GM12878 (cell line): Measurements from ENCODE around the gene CHST13. TPM values are rescaled to one million over a fixed set of nuclear protein-coding genes. Genes with fewer than 3 reads are reported as not detected.
"Not testable (repeated sequence)": the region's sequence is repeated elsewhere in the genome, so short reads cannot be mapped to it uniquely, and the experiment has no call there.

ENCODE experiments used
- ATAC-seq: fragments of 200-7000 bp; cut with Tn5 transposase; 3 replicates; pipeline ENCODE4 v1.9.1; 2020; ENCODE audit warnings: mild to moderate bottlenecking, moderate library complexity
- BruUV-seq: library from RNA; stranded (reverse); fragments of 400-500 nt; replicated peaks from 2 replicates; lab custom pipeline; 2021; lab: Mats Ljungman, UMichigan
- CTCF ChIA-PET: fragments of 300-600 bp; sonication (Branson Sonifier 250); formaldehyde crosslinking; extraction: SDS; loops from one replicate; lab custom pipeline; 2021; ENCODE audit warnings: inconsistent platforms; lab: Yijun Ruan, JAX
- POLR2A ChIA-PET: fragments of 350-600 bp; formaldehyde crosslinking; extraction: SDS; loops from one replicate; lab custom pipeline; 2021; ENCODE audit warnings: inconsistent platforms; lab: Charles Lee
- RAD21 ChIA-PET: fragments of 300-600 bp; sonication (Branson Sonifier 250); formaldehyde crosslinking; loops from one replicate; lab custom pipeline; 2023; ENCODE audit warnings: antibody characterized with exemption; ENCODE audit not compliant: unreplicated experiment; lab: Charles Lee
- SMC1A ChIA-PET: fragments of 300-600 bp; sonication (Branson Sonifier 250); formaldehyde crosslinking; loops from one replicate; lab custom pipeline; 2023; ENCODE audit not compliant: unreplicated experiment, uncharacterized antibody; lab: Charles Lee
- DNase-seq: peaks from one replicate; pipeline ENCODE4 v3.0.0-alpha.2; 2011; ENCODE audit warnings: low read depth, low spot score
- FAIRE-seq: peaks from 3 replicates; lab custom pipeline; 2011; peaks lifted over from hg19 to GRCh38; lab: Jason Lieb, UNC
- H2AFZ ChIP-seq: 2 replicates; pipeline ENCODE4 v1.6.0; 2011; ENCODE audit warnings: low read depth, low read length, control low read depth; ENCODE audit not compliant: control insufficient read depth
- H3K27ac ChIP-seq: 2 replicates; pipeline ENCODE4 v1.5.1; 2011; ENCODE audit warnings: control low read depth; ENCODE audit not compliant: control insufficient read depth, insufficient read depth
- H3K27me3 ChIP-seq, 2 experiments: replicated peaks in 1 of 2; 2 replicates each; pipeline versions ENCODE4 v1.6.0 to v1.6.1; 2011; ENCODE audit warnings: low read length in 1 of 2; ENCODE audit not compliant: control insufficient read depth in 2 of 2, insufficient read depth in 2 of 2
- H3K36me3 ChIP-seq, 2 experiments: 2 replicates each; pipeline ENCODE4 v1.5.1; 2011; ENCODE audit warnings: low read length in 1 of 2; ENCODE audit not compliant: control insufficient read depth in 2 of 2, insufficient read depth in 2 of 2
- H3K4me1 ChIP-seq: 2 replicates; pipeline ENCODE4 v1.6.1; 2011; ENCODE audit warnings: mild to moderate bottlenecking, low read length, moderate library complexity, mixed read lengths; ENCODE audit not compliant: control insufficient read depth, insufficient read depth
- H3K4me2 ChIP-seq: 2 replicates; pipeline ENCODE4 v1.6.0; 2011; ENCODE audit warnings: control low read depth; ENCODE audit not compliant: control insufficient read depth, insufficient read depth
- H3K4me3 ChIP-seq: fragments of 200-600 bp; sonication (generic); 2 replicates; pipeline ENCODE4 v1.5.1; 2016
- H3K79me2 ChIP-seq: 2 replicates; pipeline ENCODE4 v1.6.0; 2011; ENCODE audit warnings: low read length; ENCODE audit not compliant: control insufficient read depth, insufficient read depth
- H3K9ac ChIP-seq: 2 replicates; pipeline ENCODE4 v1.8.0; 2011; ENCODE audit warnings: low read length, control low read depth, mixed read lengths; ENCODE audit not compliant: control insufficient read depth, insufficient read depth
- H3K9me3 ChIP-seq: replicated peaks from 3 replicates; pipeline ENCODE4 v1.5.1; 2011; ENCODE audit warnings: mild to moderate bottlenecking, low read length; ENCODE audit not compliant: control insufficient read depth, insufficient read depth
- H4K20me1 ChIP-seq: 2 replicates; pipeline ENCODE4 v1.6.0; 2011; ENCODE audit not compliant: control insufficient read depth, insufficient read depth
- JUNB ChIP-seq: IDR thresholded peaks from 2 replicates; pipeline ENCODE4 v1.6.1; 2016; ENCODE audit warnings: antibody characterized with exemption, mild to moderate bottlenecking
- whole genome bisulfite sequencing: methylation state at CpG from one replicate; pipeline ENCODE4 v1.1.6; 2016; ENCODE audit warnings: low lambda C conversion rate; ENCODE audit not compliant: insufficient replicate concordance, insufficient coverage; ENCODE audit errors: missing lambda C conversion rate; 5-methylcytosine and 5-hydroxymethylcytosine counted together
- in situ Hi-C: fragments of 300-500 bp; cut with MboI; formaldehyde crosslinking; loops from 9 replicates; pipeline ENCODE4 v1.14.3; 2018; ENCODE audit warnings: mixed read lengths
- intact Hi-C: fragments of 100-400 bp; cut with micrococcal nuclease; formaldehyde crosslinking; loops from one replicate; pipeline ENCODE4 v1.14.2; 2022; ENCODE audit not compliant: unreplicated experiment
- polyA plus RNA-seq, 11 experiments: library from polyadenylated mRNA; depleted of rRNA in 4 of 11; unstranded in 6 of 11; stranded (reverse) in 5 of 11; fragments of >200 nt; fragmentation: Nextera tagmentation in 4 of 11; fragmentation: Illumina TruSeq in 1 of 11; extraction: Ambion mirVana in 4 of 11; extraction: Trizol in 1 of 11; gene quantifications; 1 replicate in 1 of 11; 2 replicates in 10 of 11; pipeline versions ENCODE4 v1.2.1 to v1.2.3, GENCODE V29; 2011 to 2016; ENCODE audit warnings: inconsistent platforms in 2 of 11, missing spikeins in 2 of 11, low read depth in 1 of 11
- small RNA-seq: library from RNA; depleted of rRNA; stranded (forward); fragments of <200 nt; gene quantifications from one replicate; pipeline ENCODE3, GENCODE V24; 2014
- total RNA-seq, 4 experiments: library from RNA; depleted of rRNA in 3 of 4; stranded (reverse); fragments of >200 nt in 3 of 4; fragmentation: Illumina TruSeq in 1 of 4; extraction: Trizol in 1 of 4; gene quantifications; 2 replicates each; pipeline versions ENCODE4 v1.2.1 to v1.2.3, GENCODE V29; 2013 to 2021
- TF ChIP-seq, protein P1 (sequence below), 3 experiments: IDR thresholded peaks in 2 of 3; conservative IDR thresholded peaks in 1 of 3; 2 replicates each; pipeline ENCODE4 v1.5.1; 2011; ENCODE audit warnings: low read depth in 3 of 3, low read length in 3 of 3, mild to moderate bottlenecking in 3 of 3, control low read depth in 2 of 3, moderate library complexity in 2 of 3, inconsistent platforms in 1 of 3, mixed read lengths in 1 of 3; ENCODE audit not compliant: control insufficient read depth in 2 of 3, insufficient read depth in 1 of 3; ENCODE audit errors: extremely low read depth in 1 of 3

The CHST13 gene
- total and polyA plus RNA-seq, 10 of the 15 experiments (the other 5 are each of a cell fraction or from before 2014, with no cell fraction given) = not detected

DNA sequence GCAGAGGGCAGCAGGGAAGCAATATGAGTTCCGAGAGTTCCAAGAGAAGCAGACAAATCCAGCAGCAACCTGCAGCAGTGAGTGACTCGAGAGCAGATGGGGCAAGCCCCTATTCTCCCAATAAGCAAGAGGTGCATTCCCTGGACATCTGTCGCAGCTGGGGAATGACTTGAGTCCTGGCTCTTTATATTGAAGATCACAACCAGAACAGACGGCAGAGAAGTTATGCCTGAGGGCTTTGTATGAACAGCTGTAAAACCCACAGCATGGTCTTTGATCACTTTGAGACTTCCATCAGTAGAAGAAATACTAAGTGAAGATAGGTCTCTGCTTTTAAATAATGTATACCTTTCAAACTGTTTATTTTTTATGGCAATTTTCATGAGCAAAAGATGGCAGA lies 58.4 kb downstream of the CHST13 start:
- ChIA-PET POLR2A (no interaction called here), CTCF (no interaction called here), SMC1A (no interaction called here), RAD21 (no interaction called here)
- Histone ChIP-seq H3K9me3 (no peaks in the 10 kb centered on the region), H3K4me3 (no peak overlapping the region), H2AFZ (no peak overlapping the region), H3K79me2 (no peaks in the 10 kb centered on the region), H3K27ac (no peak overlapping the region), H3K4me2 (no peak overlapping the region), H4K20me1 (no peaks in the 10 kb centered on the region), H3K36me3 (no peaks in the 10 kb centered on the region), H3K4me1 (no peaks in the 10 kb centered on the region), H3K9ac (no peak overlapping the region), H3K27me3 (peaks cover 2 to 3% of the 10 kb centered on the region in 2 experiments; a peak in 2 of 4 replicates)
- TF ChIP-seq, protein P1, sequence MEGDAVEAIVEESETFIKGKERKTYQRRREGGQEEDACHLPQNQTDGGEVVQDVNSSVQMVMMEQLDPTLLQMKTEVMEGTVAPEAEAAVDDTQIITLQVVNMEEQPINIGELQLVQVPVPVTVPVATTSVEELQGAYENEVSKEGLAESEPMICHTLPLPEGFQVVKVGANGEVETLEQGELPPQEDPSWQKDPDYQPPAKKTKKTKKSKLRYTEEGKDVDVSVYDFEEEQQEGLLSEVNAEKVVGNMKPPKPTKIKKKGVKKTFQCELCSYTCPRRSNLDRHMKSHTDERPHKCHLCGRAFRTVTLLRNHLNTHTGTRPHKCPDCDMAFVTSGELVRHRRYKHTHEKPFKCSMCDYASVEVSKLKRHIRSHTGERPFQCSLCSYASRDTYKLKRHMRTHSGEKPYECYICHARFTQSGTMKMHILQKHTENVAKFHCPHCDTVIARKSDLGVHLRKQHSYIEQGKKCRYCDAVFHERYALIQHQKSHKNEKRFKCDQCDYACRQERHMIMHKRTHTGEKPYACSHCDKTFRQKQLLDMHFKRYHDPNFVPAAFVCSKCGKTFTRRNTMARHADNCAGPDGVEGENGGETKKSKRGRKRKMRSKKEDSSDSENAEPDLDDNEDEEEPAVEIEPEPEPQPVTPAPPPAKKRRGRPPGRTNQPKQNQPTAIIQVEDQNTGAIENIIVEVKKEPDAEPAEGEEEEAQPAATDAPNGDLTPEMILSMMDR (IDR thresholded peaks at IDR 0.05 in 2 of 3, conservative IDR thresholded peaks at IDR 0.05 in 1 of 3; ENCODE audit: control insufficient read depth in 2 of 3, extremely low read depth in 1 of 3, insufficient read depth in 1 of 3, low read depth in 3 of 3, low read length in 3 of 3) = no peak
- TF ChIP-seq JUNB = no peak
- no TSS peak for BruUV-seq
- in situ Hi-C loops = no loop called here
- ATAC-seq (no peak), DNase-seq (no peak), FAIRE-seq (no peak)
- 33% methylated on average over 4 of the region's 4 CpGs for WGBS
- intact Hi-C loops = no loop called here

DNA sequence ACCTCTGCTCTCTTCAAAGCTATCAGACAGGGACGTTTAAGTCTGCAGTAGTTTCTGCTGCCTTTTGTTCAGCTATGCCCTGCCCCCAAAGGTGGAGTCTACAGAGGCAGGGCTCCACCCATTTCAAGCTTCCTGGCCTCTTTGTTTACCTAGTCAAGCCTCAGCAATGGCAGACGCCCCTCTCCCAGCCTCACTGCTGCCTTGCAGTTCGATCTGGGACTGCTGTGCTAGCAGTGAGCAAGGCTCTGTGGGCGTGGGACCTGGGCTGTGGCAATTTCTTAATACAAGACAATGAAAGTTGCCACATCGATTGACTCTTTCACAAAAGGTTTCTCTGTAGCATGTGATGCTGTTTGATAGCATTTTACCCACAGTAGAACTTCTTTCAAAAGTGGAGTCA lies 67.6 kb downstream of the CHST13 start:
- SMC1A ChIA-PET, POLR2A ChIA-PET, RAD21 ChIA-PET, H3K27me3 ChIP-seq, H4K20me1 ChIP-seq, H3K27ac ChIP-seq, ATAC-seq, BruUV-seq, H3K9ac ChIP-seq, FAIRE-seq, intact Hi-C loops, H3K9me3 ChIP-seq, H2AFZ ChIP-seq, H3K79me2 ChIP-seq, H3K4me2 ChIP-seq, H3K4me3 ChIP-seq, H3K36me3 ChIP-seq, H3K4me1 ChIP-seq, DNase-seq, in situ Hi-C loops: not testable (repeated sequence)
- 14% methylated on average over 5 of the region's 5 CpGs for WGBS
- CTCF ChIA-PET = interaction anchor here (0.7 kb wide), 1 partner anchor 237 kb away, joined by 3 read pairs; no protein-coding TSS in a partner anchor

Small RNA genes within 50 kb of the gene (small RNA-seq; reads per million reads assigned to genes)
- gene RNA5SP138 = 0.16 reads per million

Other genes starting within 250 kb of the CHST13 start
- gene KLF15, start 166.7 kb upstream of the CHST13 start, total RNA-seq (2014; rRNA removed) = not detected in 2 replicates
- gene KLF15, start 166.7 kb upstream of the CHST13 start, total RNA-seq (2014; rRNA removed; fragmentation: Illumina TruSeq; extraction: Trizol) = not detected in 2 replicates
- gene KLF15, start 166.7 kb upstream of the CHST13 start, total RNA-seq (2021) = 0.15 TPM in 1 of 2 replicates, not detected in the other
- gene KLF15, start 166.7 kb upstream of the CHST13 start, polyA plus RNA-seq (2011; rRNA removed) = not detected in 2 replicates
- gene KLF15, start 166.7 kb upstream of the CHST13 start, polyA plus RNA-seq (2014; fragmentation: Illumina TruSeq; extraction: Trizol) = not detected in 2 replicates
- not detected for gene KLF15, start 166.7 kb upstream of the CHST13 start, polyA plus RNA-seq (2014; fragmentation: Nextera tagmentation; extraction: Ambion mirVana)
- gene KLF15, start 166.7 kb upstream of the CHST13 start, polyA plus RNA-seq (2014; rRNA removed) = not detected in 2 replicates
- not detected for gene KLF15, start 166.7 kb upstream of the CHST13 start, polyA plus RNA-seq (2016; fragmentation: Nextera tagmentation; extraction: Ambion mirVana)
- not detected in 2 replicates for gene CFAP100, start 129.2 kb upstream of the CHST13 start, total RNA-seq (2014; rRNA removed)
- not detected in 2 replicates for gene CFAP100, start 129.2 kb upstream of the CHST13 start, total RNA-seq (2014; rRNA removed; fragmentation: Illumina TruSeq; extraction: Trizol)
- not detected in 2 replicates for gene CFAP100, start 129.2 kb upstream of the CHST13 start, total RNA-seq (2021)
- not detected in 2 replicates for gene CFAP100, start 129.2 kb upstream of the CHST13 start, polyA plus RNA-seq (2011; rRNA removed)
- not detected in 2 replicates for gene CFAP100, start 129.2 kb upstream of the CHST13 start, polyA plus RNA-seq (2014; fragmentation: Illumina TruSeq; extraction: Trizol)
- not detected for gene CFAP100, start 129.2 kb upstream of the CHST13 start, polyA plus RNA-seq (2014; fragmentation: Nextera tagmentation; extraction: Ambion mirVana)
- gene CFAP100, start 129.2 kb upstream of the CHST13 start, polyA plus RNA-seq (2014; rRNA removed) = 0.04 TPM in 1 of 2 replicates, not detected in the other
- gene CFAP100, start 129.2 kb upstream of the CHST13 start, polyA plus RNA-seq (2016; fragmentation: Nextera tagmentation; extraction: Ambion mirVana) = under 1 TPM in 1 of 2 experiments, not detected in 1; 0.27 TPM
- 12.9 and 15.0 TPM in 2 replicates for gene ZXDC, start 48.3 kb upstream of the CHST13 start, total RNA-seq (2014; rRNA removed)
- 7.5 and 8.1 TPM in 2 replicates for gene ZXDC, start 48.3 kb upstream of the CHST13 start, total RNA-seq (2014; rRNA removed; fragmentation: Illumina TruSeq; extraction: Trizol)
- gene ZXDC, start 48.3 kb upstream of the CHST13 start, total RNA-seq (2021) = 14.7 and 15.3 TPM in 2 replicates
- 6.9 and 12.9 TPM in 2 replicates for gene ZXDC, start 48.3 kb upstream of the CHST13 start, polyA plus RNA-seq (2011; rRNA removed)
- gene ZXDC, start 48.3 kb upstream of the CHST13 start, polyA plus RNA-seq (2014; fragmentation: Illumina TruSeq; extraction: Trizol) = 5.8 and 8.9 TPM in 2 replicates
- gene ZXDC, start 48.3 kb upstream of the CHST13 start, polyA plus RNA-seq (2014; fragmentation: Nextera tagmentation; extraction: Ambion mirVana) = 1 to 10 TPM in 1 of 2 experiments, under 1 TPM in 1; 0.72 to 1.2 TPM
- 12.1 and 13.7 TPM in 2 replicates for gene ZXDC, start 48.3 kb upstream of the CHST13 start, polyA plus RNA-seq (2014; rRNA removed)
- gene ZXDC, start 48.3 kb upstream of the CHST13 start, polyA plus RNA-seq (2016; fragmentation: Nextera tagmentation; extraction: Ambion mirVana) = 1 to 10 TPM; 1.3 to 6.6 TPM
- gene UROC1, start 6.4 kb upstream of the CHST13 start, total RNA-seq (2014; rRNA removed) = not detected in 2 replicates
- gene UROC1, start 6.4 kb upstream of the CHST13 start, total RNA-seq (2014; rRNA removed; fragmentation: Illumina TruSeq; extraction: Trizol) = not detected in 2 replicates
- gene UROC1, start 6.4 kb upstream of the CHST13 start, total RNA-seq (2021) = not detected in 2 replicates
- gene UROC1, start 6.4 kb upstream of the CHST13 start, polyA plus RNA-seq (2011; rRNA removed) = not detected in 2 replicates
- gene UROC1, start 6.4 kb upstream of the CHST13 start, polyA plus RNA-seq (2014; fragmentation: Illumina TruSeq; extraction: Trizol) = not detected in 2 replicates
- gene UROC1, start 6.4 kb upstream of the CHST13 start, polyA plus RNA-seq (2014; fragmentation: Nextera tagmentation; extraction: Ambion mirVana) = not detected
- not detected in 2 replicates for gene UROC1, start 6.4 kb upstream of the CHST13 start, polyA plus RNA-seq (2014; rRNA removed)
- gene UROC1, start 6.4 kb upstream of the CHST13 start, polyA plus RNA-seq (2016; fragmentation: Nextera tagmentation; extraction: Ambion mirVana) = under 1 TPM in 1 of 2 experiments, not detected in 1; 0.04 TPM
- not detected in 2 replicates for gene C3orf22, start 34.8 kb downstream of the CHST13 start, total RNA-seq (2014; rRNA removed)
- not detected in 2 replicates for gene C3orf22, start 34.8 kb downstream of the CHST13 start, total RNA-seq (2014; rRNA removed; fragmentation: Illumina TruSeq; extraction: Trizol)
- not detected in 2 replicates for gene C3orf22, start 34.8 kb downstream of the CHST13 start, total RNA-seq (2021)
- gene C3orf22, start 34.8 kb downstream of the CHST13 start, polyA plus RNA-seq (2011; rRNA removed) = not detected in 2 replicates
- not detected in 2 replicates for gene C3orf22, start 34.8 kb downstream of the CHST13 start, polyA plus RNA-seq (2014; fragmentation: Illumina TruSeq; extraction: Trizol)
- not detected for gene C3orf22, start 34.8 kb downstream of the CHST13 start, polyA plus RNA-seq (2014; fragmentation: Nextera tagmentation; extraction: Ambion mirVana)
- not detected in 2 replicates for gene C3orf22, start 34.8 kb downstream of the CHST13 start, polyA plus RNA-seq (2014; rRNA removed)
- not detected for gene C3orf22, start 34.8 kb downstream of the CHST13 start, polyA plus RNA-seq (2016; fragmentation: Nextera tagmentation; extraction: Ambion mirVana)
- gene TXNRD3, start 131.0 kb downstream of the CHST13 start, total RNA-seq (2014; rRNA removed) = not detected in 2 replicates
- not detected in 2 replicates for gene TXNRD3, start 131.0 kb downstream of the CHST13 start, total RNA-seq (2014; rRNA removed; fragmentation: Illumina TruSeq; extraction: Trizol)
- not detected in 2 replicates for gene TXNRD3, start 131.0 kb downstream of the CHST13 start, total RNA-seq (2021)
- gene TXNRD3, start 131.0 kb downstream of the CHST13 start, polyA plus RNA-seq (2011; rRNA removed) = not detected in 2 replicates
- not detected in 2 replicates for gene TXNRD3, start 131.0 kb downstream of the CHST13 start, polyA plus RNA-seq (2014; fragmentation: Illumina TruSeq; extraction: Trizol)
- not detected for gene TXNRD3, start 131.0 kb downstream of the CHST13 start, polyA plus RNA-seq (2014; fragmentation: Nextera tagmentation; extraction: Ambion mirVana)
- not detected in 2 replicates for gene TXNRD3, start 131.0 kb downstream of the CHST13 start, polyA plus RNA-seq (2014; rRNA removed)
- gene TXNRD3, start 131.0 kb downstream of the CHST13 start, polyA plus RNA-seq (2016; fragmentation: Nextera tagmentation; extraction: Ambion mirVana) = not detected
- 13.3 TPM in 2 replicates for gene CHCHD6, start 180.1 kb downstream of the CHST13 start, total RNA-seq (2014; rRNA removed)
- gene CHCHD6, start 180.1 kb downstream of the CHST13 start, total RNA-seq (2014; rRNA removed; fragmentation: Illumina TruSeq; extraction: Trizol) = 5.9 and 6.8 TPM in 2 replicates
- 11.9 and 12.6 TPM in 2 replicates for gene CHCHD6, start 180.1 kb downstream of the CHST13 start, total RNA-seq (2021)
- gene CHCHD6, start 180.1 kb downstream of the CHST13 start, polyA plus RNA-seq (2011; rRNA removed) = 7.2 and 11.9 TPM in 2 replicates
- 2.9 and 5.6 TPM in 2 replicates for gene CHCHD6, start 180.1 kb downstream of the CHST13 start, polyA plus RNA-seq (2014; fragmentation: Illumina TruSeq; extraction: Trizol)
- gene CHCHD6, start 180.1 kb downstream of the CHST13 start, polyA plus RNA-seq (2014; fragmentation: Nextera tagmentation; extraction: Ambion mirVana) = 1 to 10 TPM; 2.7 to 3.8 TPM
- gene CHCHD6, start 180.1 kb downstream of the CHST13 start, polyA plus RNA-seq (2014; rRNA removed) = 14.3 and 16.5 TPM in 2 replicates
- 10 to 100 TPM; 13.1 to 16.7 TPM for gene CHCHD6, start 180.1 kb downstream of the CHST13 start, polyA plus RNA-seq (2016; fragmentation: Nextera tagmentation; extraction: Ambion mirVana)